ENCODE data around the gene ALDH2. TPM values are rescaled to one million over a fixed set of nuclear protein-coding genes. Genes with fewer than 3 reads are reported as not detected.

ALDH2 gene
- total RNA-seq, result 21.9 TPM

DNA sequence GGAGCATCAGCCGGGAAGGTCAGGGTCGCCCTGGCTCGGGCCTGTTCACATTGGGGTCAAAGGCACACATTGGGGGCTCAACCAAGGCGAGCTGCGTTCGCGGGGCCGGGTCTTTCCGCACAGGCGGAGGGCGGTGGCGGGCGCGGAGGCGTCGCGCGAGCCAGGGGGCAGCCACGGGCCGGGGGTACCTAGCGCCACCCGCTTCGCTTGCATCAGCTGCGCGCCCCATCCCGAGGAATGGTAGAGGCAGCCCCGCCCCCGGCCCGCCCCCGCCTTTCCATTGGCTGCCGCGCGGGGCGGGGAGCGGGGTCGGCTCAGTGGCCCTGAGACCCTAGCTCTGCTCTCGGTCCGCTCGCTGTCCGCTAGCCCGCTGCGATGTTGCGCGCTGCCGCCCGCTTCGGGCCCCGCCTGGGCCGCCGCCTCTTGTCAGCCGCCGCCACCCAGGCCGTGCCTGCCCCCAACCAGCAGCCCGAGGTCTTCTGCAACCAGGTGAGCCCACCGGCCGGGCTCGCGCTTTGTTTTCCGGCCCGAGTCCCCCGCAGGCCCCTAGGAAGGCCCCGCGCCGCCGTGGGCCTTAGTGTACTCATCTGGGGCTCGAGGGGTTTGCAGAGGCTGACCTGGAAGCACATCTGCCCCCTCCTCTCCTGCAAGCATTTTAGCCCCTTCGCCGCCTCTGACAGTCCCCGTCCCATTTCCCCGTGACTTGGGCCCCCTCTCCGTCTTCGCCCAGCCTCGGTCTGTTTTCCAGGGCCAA is at the start of gene ALDH2:
ALDH2 (plus strand) TSS at position 326 of the 754 bp plus-strand sequence; CDS start at position 376, 50 bp downstream.

DNA sequence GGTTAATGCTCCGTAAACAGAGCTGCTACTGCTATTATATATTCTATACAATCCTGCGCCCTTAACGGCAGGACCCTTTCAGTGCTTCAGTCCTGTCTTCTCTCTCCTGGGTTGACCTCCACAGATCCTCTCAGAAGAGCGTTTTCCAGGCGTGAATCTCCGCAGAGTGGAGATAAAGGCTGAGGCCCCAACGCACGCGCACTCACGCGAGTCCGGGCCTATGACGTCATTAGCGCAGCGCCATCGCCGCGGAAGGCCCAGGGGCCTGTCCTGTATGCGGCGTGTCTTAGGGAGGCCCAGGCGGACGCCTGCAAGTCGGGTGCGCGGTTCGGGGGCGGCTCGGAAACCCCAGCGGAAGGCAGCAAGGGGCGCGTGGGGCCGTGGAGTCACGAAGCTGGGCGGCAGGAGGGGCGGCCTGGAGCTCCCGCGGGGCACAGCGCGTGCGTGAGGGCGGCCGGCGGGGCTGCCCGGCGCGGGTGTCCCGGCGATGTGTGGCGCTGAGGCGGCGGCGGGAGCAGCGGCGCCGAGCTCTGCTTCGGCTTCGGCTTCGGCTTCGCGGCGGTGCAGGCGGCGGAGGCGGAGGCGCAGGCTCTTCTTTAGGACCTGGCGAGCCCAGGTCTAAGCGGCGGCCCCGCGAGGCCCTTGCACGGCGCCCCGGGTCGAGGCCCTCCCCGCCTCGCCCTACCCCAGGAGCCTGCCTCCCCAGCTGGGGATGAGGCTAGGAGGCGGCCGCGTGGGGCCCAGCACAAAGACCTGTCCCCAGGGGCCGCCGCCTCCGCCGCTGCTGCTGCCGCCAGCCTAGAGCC is 75.2 kb downstream of the ALDH2 start, which contains the start of gene MAPKAPK5:
MAPKAPK5 (plus strand) TSS at position 479 of the 806 bp plus-strand sequence. CDS start 506 bp downstream, outside the sequence.

Small RNA genes lying within 50 kb of the gene (small RNA-seq; reads per million reads assigned to genes)
- gene MIR6761 (ENCODE audit: low replicate concordance), result not detected

Other genes starting within 250 kb of the ALDH2 start
- 117 TPM for gene ATXN2, start 167.6 kb upstream of the ALDH2 start, total RNA-seq
- gene BRAP, start 81.0 kb upstream of the ALDH2 start, total RNA-seq, result 28.2 TPM
- 44.8 TPM for gene ACAD10, start 80.9 kb upstream of the ALDH2 start, total RNA-seq
- gene MAPKAPK5, start 75.3 kb downstream of the ALDH2 start, total RNA-seq, result 77.3 TPM
- gene TMEM116, start 246.2 kb downstream of the ALDH2 start, total RNA-seq, result 29.4 TPM
- gene ERP29, start 246.5 kb downstream of the ALDH2 start, total RNA-seq, result 27.2 TPM